Body of pancreas (tissue), 4 donors: ENCODE measurements around the gene MAGI1.

Experiments used
- POLR2A ChIP-seq, 3 donors: fragments of 450-650 bp; IDR thresholded peaks; one replicate each; pipeline ENCODE4 v1.6.1; 2016; ENCODE audit warnings: antibody characterized with exemption in 3 of 3, mild to moderate bottlenecking in 2 of 3
- TF ChIP-seq, protein P1 (sequence below), 7 experiments: fragments of 450-650 bp in 4 of 7; fragments of 200-600 bp in 3 of 7; sonication (generic) in 3 of 7; IDR thresholded peaks; one replicate each; pipeline ENCODE4 v1.5.1; 2016 to 2019; ENCODE audit warnings: antibody characterized with exemption in 7 of 7

DNA sequence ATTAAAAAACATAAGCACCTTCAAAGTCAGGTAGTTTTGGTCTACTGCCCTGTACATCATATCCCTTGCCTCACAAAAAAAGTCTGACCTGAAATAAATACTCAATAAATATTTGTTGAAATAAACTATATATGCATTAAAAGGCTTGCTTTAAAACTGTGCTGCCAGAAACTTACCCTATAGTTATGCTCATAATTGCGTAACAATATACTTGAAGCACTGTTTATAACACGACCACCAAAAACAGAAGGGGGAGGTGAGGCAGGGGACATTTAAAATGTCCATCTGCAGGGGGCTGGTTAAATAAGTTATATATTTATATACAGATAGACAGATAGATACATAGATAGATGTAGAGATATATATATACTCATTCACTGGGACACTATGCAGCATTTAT lies 549.5 kb downstream of the MAGI1 start:
- TF ChIP-seq, protein P1, sequence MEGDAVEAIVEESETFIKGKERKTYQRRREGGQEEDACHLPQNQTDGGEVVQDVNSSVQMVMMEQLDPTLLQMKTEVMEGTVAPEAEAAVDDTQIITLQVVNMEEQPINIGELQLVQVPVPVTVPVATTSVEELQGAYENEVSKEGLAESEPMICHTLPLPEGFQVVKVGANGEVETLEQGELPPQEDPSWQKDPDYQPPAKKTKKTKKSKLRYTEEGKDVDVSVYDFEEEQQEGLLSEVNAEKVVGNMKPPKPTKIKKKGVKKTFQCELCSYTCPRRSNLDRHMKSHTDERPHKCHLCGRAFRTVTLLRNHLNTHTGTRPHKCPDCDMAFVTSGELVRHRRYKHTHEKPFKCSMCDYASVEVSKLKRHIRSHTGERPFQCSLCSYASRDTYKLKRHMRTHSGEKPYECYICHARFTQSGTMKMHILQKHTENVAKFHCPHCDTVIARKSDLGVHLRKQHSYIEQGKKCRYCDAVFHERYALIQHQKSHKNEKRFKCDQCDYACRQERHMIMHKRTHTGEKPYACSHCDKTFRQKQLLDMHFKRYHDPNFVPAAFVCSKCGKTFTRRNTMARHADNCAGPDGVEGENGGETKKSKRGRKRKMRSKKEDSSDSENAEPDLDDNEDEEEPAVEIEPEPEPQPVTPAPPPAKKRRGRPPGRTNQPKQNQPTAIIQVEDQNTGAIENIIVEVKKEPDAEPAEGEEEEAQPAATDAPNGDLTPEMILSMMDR (IDR thresholded peaks at IDR 0.05), result no peak
- no peak for TF ChIP-seq POLR2A (IDR thresholded peaks at IDR 0.05)
